ENCODE data around the gene CFAP251.

CFAP251 gene

DNA sequence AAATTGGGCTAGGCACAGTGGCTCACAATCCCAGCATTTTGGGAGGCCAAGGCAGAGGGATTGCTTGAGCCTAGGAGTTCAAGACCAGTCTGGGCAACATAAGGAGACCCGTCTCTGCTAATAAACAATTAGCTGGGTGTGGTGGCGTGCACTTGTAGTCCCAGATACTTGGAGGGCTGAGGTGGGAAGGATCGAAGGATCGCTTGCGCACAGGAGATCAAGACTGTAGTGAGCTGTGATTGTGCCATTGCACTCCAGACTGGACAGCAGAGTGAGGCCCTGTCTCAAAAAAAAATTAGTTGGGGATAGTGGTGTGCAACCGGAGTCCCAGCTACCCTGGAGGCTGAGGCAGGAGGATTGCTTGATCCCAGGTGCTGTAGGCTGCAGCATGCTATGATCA is 64.6 kb downstream of the CFAP251 start:
- Histone ChIP-seq H3K4me1 (ENCODE audit: control insufficient read depth, insufficient read depth, low read length) (no peaks in the 10 kb centered on the region), H3K27ac (ENCODE audit: extremely low read depth, low read depth, low read length) (no peak overlapping the region)
- CTCF ChIA-PET: interaction anchor here (0.6 kb wide), 1 partner anchor 572 kb away, joined by 3 read pairs; no protein-coding TSS in a partner anchor

DNA sequence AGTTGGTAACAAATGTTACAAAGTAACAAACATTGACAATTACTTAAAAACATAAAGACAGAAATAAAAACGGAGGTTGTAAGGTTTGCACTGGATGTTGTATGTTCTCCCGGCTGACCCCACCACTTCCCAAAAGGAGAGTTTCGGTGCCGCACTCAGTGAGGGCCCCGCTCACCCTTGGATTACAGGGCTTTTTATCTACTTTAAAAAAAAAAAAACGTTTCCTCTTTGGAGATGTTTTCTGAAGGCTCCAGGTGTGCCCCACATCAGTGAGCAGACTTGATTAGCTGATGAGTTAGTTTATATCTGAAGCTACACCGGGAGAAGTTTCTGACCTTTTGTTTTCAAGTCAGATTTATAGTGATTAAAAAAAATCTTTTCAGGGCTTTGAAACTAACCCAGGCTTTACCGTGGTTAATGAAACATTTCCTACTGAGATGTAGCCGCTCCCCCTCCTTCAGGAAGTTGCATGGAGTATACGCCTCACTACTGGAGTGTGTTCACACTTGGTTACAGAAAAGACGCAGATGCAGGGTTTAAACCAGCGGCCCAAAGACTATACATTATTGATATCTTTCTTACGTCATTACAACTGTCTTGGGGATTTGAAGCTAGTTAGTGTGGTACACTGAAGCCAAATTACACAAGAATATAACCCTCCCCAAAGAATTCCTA is 65.3 kb downstream of the CFAP251 start:
- H3K36me3 ChIP-seq (ENCODE audit: control insufficient read depth in 2 of 2, insufficient read depth in 1 of 2, low read length in 2 of 2): no peaks in the 10 kb centered on the region
- no peak for TF ChIP-seq SP2 (tag by site-specific recombination; IDR thresholded peaks at IDR 0.05)
- TF ChIP-seq, protein P1, sequence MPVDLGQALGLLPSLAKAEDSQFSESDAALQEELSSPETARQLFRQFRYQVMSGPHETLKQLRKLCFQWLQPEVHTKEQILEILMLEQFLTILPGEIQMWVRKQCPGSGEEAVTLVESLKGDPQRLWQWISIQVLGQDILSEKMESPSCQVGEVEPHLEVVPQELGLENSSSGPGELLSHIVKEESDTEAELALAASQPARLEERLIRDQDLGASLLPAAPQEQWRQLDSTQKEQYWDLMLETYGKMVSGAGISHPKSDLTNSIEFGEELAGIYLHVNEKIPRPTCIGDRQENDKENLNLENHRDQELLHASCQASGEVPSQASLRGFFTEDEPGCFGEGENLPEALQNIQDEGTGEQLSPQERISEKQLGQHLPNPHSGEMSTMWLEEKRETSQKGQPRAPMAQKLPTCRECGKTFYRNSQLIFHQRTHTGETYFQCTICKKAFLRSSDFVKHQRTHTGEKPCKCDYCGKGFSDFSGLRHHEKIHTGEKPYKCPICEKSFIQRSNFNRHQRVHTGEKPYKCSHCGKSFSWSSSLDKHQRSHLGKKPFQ (tag by site-specific recombination; IDR thresholded peaks at IDR 0.05): peak; percentile 85
- no peaks in the 10 kb centered on the region for H3K9me3 ChIP-seq (ENCODE audit: control insufficient read depth, insufficient read depth, low read depth, low read length)
- no peak overlapping the region for H3K27ac ChIP-seq (ENCODE audit: extremely low read depth, low read depth, low read length)
- POLR2A ChIA-PET: no interaction called here
- H3K4me3 ChIP-seq (ENCODE audit: low read depth, low read length): no peak overlapping the region
- CTCF ChIA-PET: interaction anchor here (0.6 kb wide), 1 partner anchor 571 kb away, joined by 3 read pairs; no protein-coding TSS in a partner anchor
- no peaks in the 10 kb centered on the region for H3K4me1 ChIP-seq (ENCODE audit: control insufficient read depth, insufficient read depth, low read length)

More for the DNA sequence above, 64.6 kb downstream of the CFAP251 start:
- TF ChIP-seq ZSCAN23 (tag by site-specific recombination; IDR thresholded peaks at IDR 0.05): no peak
- peak; percentile 66; the same call in 1 of the 2 replicates for TF ChIP-seq ZNF121 (tag by site-specific recombination; IDR thresholded peaks at IDR 0.05)
- POLR2A ChIA-PET: no interaction called here
- Histone ChIP-seq H3K36me3 (ENCODE audit: control insufficient read depth in 2 of 2, insufficient read depth in 1 of 2, low read length in 2 of 2) (no peaks in the 10 kb centered on the region), H3K9me3 (ENCODE audit: control insufficient read depth, insufficient read depth, low read depth, low read length) (no peaks in the 10 kb centered on the region), H3K4me3 (ENCODE audit: low read depth, low read length) (no peak overlapping the region)

DNA sequence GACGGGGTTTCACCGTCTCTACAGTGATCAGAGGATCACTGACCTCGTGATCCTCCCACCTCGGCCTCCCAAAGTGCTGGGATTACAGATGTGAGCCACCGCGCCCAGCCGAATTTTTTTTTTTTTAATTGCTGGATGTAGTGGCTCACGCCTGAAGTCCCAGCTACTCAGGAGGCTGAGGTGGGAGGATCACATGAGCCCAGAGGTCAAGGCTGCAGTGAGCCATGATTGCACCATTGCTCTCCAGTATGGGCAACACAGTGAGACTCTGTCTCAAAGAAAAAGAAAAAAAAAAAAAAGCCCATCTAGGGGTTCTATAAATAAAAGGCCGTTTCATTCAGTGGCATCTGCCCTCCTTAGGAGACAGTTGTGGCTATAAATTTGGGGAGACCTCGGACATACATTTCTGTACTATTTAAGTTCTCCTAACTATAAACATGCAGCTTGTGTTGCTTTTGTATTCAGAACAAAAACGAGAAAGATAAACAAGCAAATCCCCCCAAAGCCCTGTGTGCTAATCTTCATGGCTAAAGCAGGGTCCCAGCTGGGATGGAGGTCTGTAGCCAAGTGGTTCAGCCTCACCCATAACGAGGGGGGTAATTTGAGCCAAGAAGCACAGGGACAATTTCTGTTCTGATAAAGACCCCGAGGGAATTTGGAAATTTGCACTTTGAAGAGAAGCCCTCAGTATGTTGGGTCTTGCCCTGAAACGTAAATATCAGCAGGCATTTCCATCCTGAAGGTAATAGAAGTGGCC is 68.3 kb downstream of the CFAP251 start:
- no peak overlapping the region for H3K27ac ChIP-seq (ENCODE audit: extremely low read depth, low read depth, low read length)
- H3K4me3 ChIP-seq (ENCODE audit: low read depth, low read length): no peak overlapping the region
- H3K4me1 ChIP-seq (ENCODE audit: control insufficient read depth, insufficient read depth, low read length): peaks cover 9% of the 10 kb centered on the region
- no peaks in the 10 kb centered on the region for H3K9me3 ChIP-seq (ENCODE audit: control insufficient read depth, insufficient read depth, low read depth, low read length)
- ChIA-PET CTCF (interaction anchor here (0.7 kb wide), 1 partner anchor 139 kb away, joined by 6 read pairs; no protein-coding TSS in a partner anchor), POLR2A (no interaction called here)
- no peaks in the 10 kb centered on the region for H3K36me3 ChIP-seq (ENCODE audit: control insufficient read depth in 2 of 2, insufficient read depth in 1 of 2, low read length in 2 of 2)
- no peak for TF ChIP-seq ZNF121 (tag by site-specific recombination; IDR thresholded peaks at IDR 0.05)
- TF ChIP-seq MEIS1 (CRISPR knock-in tag; IDR thresholded peaks at IDR 0.05; ENCODE audit: borderline replicate concordance): no peak
- TF ChIP-seq, protein P2, sequence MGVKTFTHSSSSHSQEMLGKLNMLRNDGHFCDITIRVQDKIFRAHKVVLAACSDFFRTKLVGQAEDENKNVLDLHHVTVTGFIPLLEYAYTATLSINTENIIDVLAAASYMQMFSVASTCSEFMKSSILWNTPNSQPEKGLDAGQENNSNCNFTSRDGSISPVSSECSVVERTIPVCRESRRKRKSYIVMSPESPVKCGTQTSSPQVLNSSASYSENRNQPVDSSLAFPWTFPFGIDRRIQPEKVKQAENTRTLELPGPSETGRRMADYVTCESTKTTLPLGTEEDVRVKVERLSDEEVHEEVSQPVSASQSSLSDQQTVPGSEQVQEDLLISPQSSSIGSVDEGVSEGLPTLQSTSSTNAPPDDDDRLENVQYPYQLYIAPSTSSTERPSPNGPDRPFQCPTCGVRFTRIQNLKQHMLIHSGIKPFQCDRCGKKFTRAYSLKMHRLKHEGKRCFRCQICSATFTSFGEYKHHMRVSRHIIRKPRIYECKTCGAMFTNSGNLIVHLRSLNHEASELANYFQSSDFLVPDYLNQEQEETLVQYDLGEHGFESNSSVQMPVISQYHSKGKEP (tag by site-specific recombination; IDR thresholded peaks at IDR 0.05): no peak
- TF ChIP-seq GLI2 (tag by site-specific recombination; IDR thresholded peaks at IDR 0.05; ENCODE audit: borderline replicate concordance, low read depth): no peak
- no peak for TF ChIP-seq ZNF560 (tag by site-specific recombination; IDR thresholded peaks at IDR 0.05; ENCODE audit: borderline replicate concordance)
- TF ChIP-seq ZNF248 (tag by site-specific recombination; IDR thresholded peaks at IDR 0.05): no peak
- TF ChIP-seq SCRT1 (tag by site-specific recombination; IDR thresholded peaks at IDR 0.05; ENCODE audit: borderline replicate concordance): no peak
- TF ChIP-seq ZNF621 (tag by site-specific recombination; IDR thresholded peaks at IDR 0.05): no peak
- no peak for TF ChIP-seq ZNF624 (tag by site-specific recombination; IDR thresholded peaks at IDR 0.05)
- no peak for TF ChIP-seq ZNF132 (tag by site-specific recombination; IDR thresholded peaks at IDR 0.05; ENCODE audit: borderline replicate concordance)
- TF ChIP-seq, protein P3, sequence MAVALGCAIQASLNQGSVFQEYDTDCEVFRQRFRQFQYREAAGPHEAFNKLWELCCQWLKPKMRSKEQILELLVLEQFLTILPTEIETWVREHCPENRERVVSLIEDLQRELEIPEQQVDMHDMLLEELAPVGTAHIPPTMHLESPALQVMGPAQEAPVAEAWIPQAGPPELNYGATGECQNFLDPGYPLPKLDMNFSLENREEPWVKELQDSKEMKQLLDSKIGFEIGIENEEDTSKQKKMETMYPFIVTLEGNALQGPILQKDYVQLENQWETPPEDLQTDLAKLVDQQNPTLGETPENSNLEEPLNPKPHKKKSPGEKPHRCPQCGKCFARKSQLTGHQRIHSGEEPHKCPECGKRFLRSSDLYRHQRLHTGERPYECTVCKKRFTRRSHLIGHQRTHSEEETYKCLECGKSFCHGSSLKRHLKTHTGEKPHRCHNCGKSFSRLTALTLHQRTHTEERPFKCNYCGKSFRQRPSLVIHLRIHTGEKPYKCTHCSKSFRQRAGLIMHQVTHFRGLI (tag by site-specific recombination; IDR thresholded peaks at IDR 0.05): no peak
- TF ChIP-seq, protein P4, sequence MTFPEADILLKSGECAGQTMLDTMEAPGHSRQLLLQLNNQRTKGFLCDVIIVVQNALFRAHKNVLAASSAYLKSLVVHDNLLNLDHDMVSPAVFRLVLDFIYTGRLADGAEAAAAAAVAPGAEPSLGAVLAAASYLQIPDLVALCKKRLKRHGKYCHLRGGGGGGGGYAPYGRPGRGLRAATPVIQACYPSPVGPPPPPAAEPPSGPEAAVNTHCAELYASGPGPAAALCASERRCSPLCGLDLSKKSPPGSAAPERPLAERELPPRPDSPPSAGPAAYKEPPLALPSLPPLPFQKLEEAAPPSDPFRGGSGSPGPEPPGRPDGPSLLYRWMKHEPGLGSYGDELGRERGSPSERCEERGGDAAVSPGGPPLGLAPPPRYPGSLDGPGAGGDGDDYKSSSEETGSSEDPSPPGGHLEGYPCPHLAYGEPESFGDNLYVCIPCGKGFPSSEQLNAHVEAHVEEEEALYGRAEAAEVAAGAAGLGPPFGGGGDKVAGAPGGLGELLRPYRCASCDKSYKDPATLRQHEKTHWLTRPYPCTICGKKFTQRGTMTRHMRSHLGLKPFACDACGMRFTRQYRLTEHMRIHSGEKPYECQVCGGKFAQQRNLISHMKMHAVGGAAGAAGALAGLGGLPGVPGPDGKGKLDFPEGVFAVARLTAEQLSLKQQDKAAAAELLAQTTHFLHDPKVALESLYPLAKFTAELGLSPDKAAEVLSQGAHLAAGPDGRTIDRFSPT (tag by site-specific recombination; IDR thresholded peaks at IDR 0.05): no peak
- TF ChIP-seq ZNF211 (tag by site-specific recombination; IDR thresholded peaks at IDR 0.05; ENCODE audit: low read depth): no peak
